ENCODE results near the gene BCKDHB.

The BCKDHB gene

DNA sequence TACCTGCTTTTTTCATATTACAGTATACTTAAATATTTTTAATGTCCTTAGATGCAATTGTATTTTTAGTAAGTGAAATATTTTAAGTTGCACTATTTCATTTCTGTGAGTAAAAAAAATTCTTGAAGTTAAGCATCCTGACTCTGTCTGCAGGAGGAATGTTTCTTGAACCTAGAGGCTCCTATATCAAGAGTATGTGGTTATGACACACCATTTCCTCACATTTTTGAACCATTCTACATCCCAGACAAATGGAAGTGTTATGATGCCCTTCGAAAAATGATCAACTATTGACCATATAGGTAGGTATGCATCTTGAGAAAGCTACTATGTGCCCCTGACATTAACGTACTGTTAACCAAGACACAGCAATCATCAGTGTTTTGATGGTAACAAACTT lies 237.0 kb downstream of the BCKDHB start:
- TF ChIP-seq, protein P1, sequence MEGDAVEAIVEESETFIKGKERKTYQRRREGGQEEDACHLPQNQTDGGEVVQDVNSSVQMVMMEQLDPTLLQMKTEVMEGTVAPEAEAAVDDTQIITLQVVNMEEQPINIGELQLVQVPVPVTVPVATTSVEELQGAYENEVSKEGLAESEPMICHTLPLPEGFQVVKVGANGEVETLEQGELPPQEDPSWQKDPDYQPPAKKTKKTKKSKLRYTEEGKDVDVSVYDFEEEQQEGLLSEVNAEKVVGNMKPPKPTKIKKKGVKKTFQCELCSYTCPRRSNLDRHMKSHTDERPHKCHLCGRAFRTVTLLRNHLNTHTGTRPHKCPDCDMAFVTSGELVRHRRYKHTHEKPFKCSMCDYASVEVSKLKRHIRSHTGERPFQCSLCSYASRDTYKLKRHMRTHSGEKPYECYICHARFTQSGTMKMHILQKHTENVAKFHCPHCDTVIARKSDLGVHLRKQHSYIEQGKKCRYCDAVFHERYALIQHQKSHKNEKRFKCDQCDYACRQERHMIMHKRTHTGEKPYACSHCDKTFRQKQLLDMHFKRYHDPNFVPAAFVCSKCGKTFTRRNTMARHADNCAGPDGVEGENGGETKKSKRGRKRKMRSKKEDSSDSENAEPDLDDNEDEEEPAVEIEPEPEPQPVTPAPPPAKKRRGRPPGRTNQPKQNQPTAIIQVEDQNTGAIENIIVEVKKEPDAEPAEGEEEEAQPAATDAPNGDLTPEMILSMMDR (IDR thresholded peaks at IDR 0.05; ENCODE audit: borderline replicate concordance, insufficient read depth, low read depth, low read length): no peak
- H3K4me3 ChIP-seq (ENCODE audit: low read depth, low read length): no peak overlapping the region

DNA sequence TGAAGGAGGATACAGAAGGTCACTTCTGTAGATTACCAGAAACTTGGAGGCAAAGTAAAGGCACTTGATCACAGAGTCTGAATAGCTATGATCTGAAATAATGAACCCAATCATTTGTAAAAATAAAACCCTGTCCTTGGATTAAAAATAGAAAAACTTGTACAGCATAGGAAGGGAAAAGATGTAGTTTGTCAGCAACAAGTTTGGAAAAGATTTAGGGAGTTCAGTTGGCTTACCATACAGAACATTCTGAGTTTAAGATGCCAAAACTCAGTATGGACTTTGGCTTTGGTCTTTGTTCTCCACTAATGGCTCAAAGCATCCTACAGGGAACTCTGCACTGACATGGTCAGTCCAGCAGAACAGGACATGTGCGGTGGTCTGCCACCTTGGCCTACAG lies 240.6 kb downstream of the BCKDHB start:
- TF ChIP-seq, protein P1 (IDR thresholded peaks at IDR 0.05; ENCODE audit: borderline replicate concordance, insufficient read depth, low read depth, low read length): no peak
- H3K4me3 ChIP-seq (ENCODE audit: low read depth, low read length): no peak overlapping the region

DNA sequence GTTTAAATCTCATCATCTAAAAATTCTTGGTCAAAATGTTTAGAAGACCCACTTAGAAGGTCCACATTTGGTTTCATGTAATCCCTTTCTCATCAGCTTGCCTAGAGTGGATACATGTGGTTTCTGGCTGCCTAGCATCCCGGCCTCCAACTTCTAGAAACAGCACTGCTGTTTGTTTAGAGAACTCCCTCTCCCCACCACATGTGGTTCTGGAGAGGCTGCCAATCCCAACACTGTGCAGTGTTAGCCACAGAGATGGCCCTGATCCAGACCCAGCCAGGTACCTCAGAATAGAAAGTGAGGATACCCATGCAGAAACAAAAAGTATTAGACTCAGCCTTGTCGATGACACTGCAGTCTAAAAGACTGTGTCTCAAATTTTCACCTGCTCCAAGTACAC lies 241.8 kb downstream of the BCKDHB start:
- no peak overlapping the region for H3K4me3 ChIP-seq (ENCODE audit: low read depth, low read length)
- TF ChIP-seq, protein P1 (IDR thresholded peaks at IDR 0.05; ENCODE audit: borderline replicate concordance, insufficient read depth, low read depth, low read length): no peak

- TF ChIP-seq, protein P1 (IDR thresholded peaks at IDR 0.05; ENCODE audit: borderline replicate concordance, insufficient read depth, low read depth, low read length): no peak
- H3K4me3 ChIP-seq (ENCODE audit: low read depth, low read length): no peak overlapping the region
These were observed 249.5 kb downstream of the BCKDHB start for GRCh38 chr6:80356000-80356399.

- H3K4me3 ChIP-seq (ENCODE audit: low read depth, low read length): no peak overlapping the region
- TF ChIP-seq, protein P1 (IDR thresholded peaks at IDR 0.05; ENCODE audit: borderline replicate concordance, insufficient read depth, low read depth, low read length): no peak
These were observed 250.1 kb downstream of the BCKDHB start for GRCh38 chr6:80356545-80356944.

- TF ChIP-seq, protein P1 (IDR thresholded peaks at IDR 0.05; ENCODE audit: borderline replicate concordance, insufficient read depth, low read depth, low read length): no peak
- no peak overlapping the region for H3K4me3 ChIP-seq (ENCODE audit: low read depth, low read length)
These were observed 250.6 kb downstream of the BCKDHB start for GRCh38 chr6:80357081-80357480.

DNA sequence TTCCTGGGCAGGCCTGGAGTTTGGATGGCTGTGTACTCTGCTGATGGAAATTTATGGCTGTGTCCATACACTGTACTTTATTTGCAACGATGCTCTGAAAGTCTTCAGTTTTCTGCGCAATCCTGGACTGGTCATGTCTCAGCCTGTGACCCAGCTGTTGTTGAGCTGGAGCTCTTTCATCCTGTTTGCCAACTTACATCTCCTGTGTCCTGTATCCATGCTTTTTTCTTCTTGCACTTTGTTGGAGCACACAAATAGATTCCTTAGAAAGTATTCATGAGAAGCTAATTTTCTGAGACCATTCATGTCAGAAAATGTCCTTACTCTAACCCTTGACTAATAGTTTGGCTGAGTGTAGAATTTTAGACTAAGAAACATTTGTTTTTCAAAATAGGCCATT lies 251.2 kb downstream of the BCKDHB start:
- TF ChIP-seq, protein P1 (IDR thresholded peaks at IDR 0.05; ENCODE audit: borderline replicate concordance, insufficient read depth, low read depth, low read length): no peak
- H3K4me3 ChIP-seq (ENCODE audit: low read depth, low read length): no peak overlapping the region

Measured in GM12875 (cell line).